MM.1S (cell line): ENCODE results near the gene EFNA2.

Experiments used
- DNase-seq: peaks from one replicate; pipeline ENCODE4 v3.0.0-alpha.2; 2015
- H2AFZ ChIP-seq: fragments of 300-600 bp; sonication (generic); 2 replicates; pipeline ENCODE4 v1.6.0; 2016; ENCODE audit warnings: antibody characterized with exemption, low read length
- H3F3A ChIP-seq: fragments of 300-600 bp; sonication (generic); 2 replicates; pipeline ENCODE4 v1.6.1; 2016; ENCODE audit warnings: mild to moderate bottlenecking, antibody characterized with exemption, low read length, moderate library complexity, mixed read lengths; ENCODE audit not compliant: insufficient read depth
- H3K27ac ChIP-seq: fragments of 300-600 bp; sonication (generic); 2 replicates; pipeline ENCODE4 v1.5.1; 2016; ENCODE audit warnings: mild to moderate bottlenecking, low read length
- H3K27me3 ChIP-seq: fragments of 300-600 bp; sonication (generic); replicated peaks from 2 replicates; pipeline ENCODE4 v1.6.0; 2016; ENCODE audit warnings: low read length; ENCODE audit not compliant: insufficient read depth
- H3K36me3 ChIP-seq: fragments of 300-600 bp; sonication (generic); replicated peaks from 2 replicates; pipeline ENCODE4 v1.6.1; 2016; ENCODE audit warnings: mild to moderate bottlenecking, low read length, mixed read lengths; ENCODE audit not compliant: insufficient read depth
- H3K4me1 ChIP-seq: fragments of 300-600 bp; sonication (generic); 2 replicates; pipeline ENCODE4 v1.6.1; 2016; ENCODE audit warnings: low read length, mixed read lengths
- H3K4me2 ChIP-seq: fragments of 300-600 bp; sonication (generic); 2 replicates; pipeline ENCODE4 v1.6.0; 2016; ENCODE audit warnings: low read depth, low read length
- H3K4me3 ChIP-seq: fragments of 300-600 bp; sonication (generic); 2 replicates; pipeline ENCODE4 v1.5.1; 2016; ENCODE audit warnings: low read length, mixed read lengths
- H3K79me2 ChIP-seq: fragments of 300-600 bp; sonication (generic); 2 replicates; pipeline ENCODE4 v1.6.1; 2016; ENCODE audit warnings: mixed run types, low read length, mixed read lengths
- H3K9ac ChIP-seq: fragments of 300-600 bp; sonication (generic); 2 replicates; pipeline ENCODE4 v1.6.1; 2016; ENCODE audit warnings: low read length, mixed read lengths
- H3K9me2 ChIP-seq: fragments of 300-600 bp; sonication (generic); replicated peaks from 2 replicates; pipeline ENCODE4 v1.6.1; 2016; ENCODE audit warnings: mild to moderate bottlenecking, low read length, mixed read lengths; ENCODE audit not compliant: insufficient read depth
- H3K9me3 ChIP-seq: fragments of 300-600 bp; sonication (generic); replicated peaks from 2 replicates; pipeline ENCODE4 v1.6.1; 2016; ENCODE audit warnings: mild to moderate bottlenecking, low read length, mixed read lengths; ENCODE audit not compliant: insufficient read depth
- H4K20me1 ChIP-seq: fragments of 300-600 bp; sonication (generic); 2 replicates; pipeline ENCODE4 v1.6.1; 2016; ENCODE audit warnings: mild to moderate bottlenecking, low read length, moderate library complexity, mixed read lengths; ENCODE audit not compliant: insufficient read depth
- CTCF ChIP-seq: fragments of 300-600 bp; sonication (generic); IDR thresholded peaks from 2 replicates; pipeline ENCODE4 v1.5.1; 2016; ENCODE audit warnings: antibody characterized with exemption, low read length, mixed read lengths
- EZH2 ChIP-seq: fragments of 300-600 bp; sonication (generic); optimal IDR thresholded peaks from 2 replicates; pipeline ENCODE3; 2017; ENCODE audit warnings: low read depth, mild to moderate bottlenecking, antibody characterized with exemption, low read length, mixed read lengths
- EZH2phosphoT487 ChIP-seq: fragments of 300-600 bp; sonication (generic); IDR thresholded peaks from 2 replicates; pipeline ENCODE4 v1.6.1; 2018; ENCODE audit warnings: antibody characterized with exemption, low read length

The EFNA2 gene

GRCh38 chr19:1296575-1297271, 11.1 kb downstream of the EFNA2 start:
- H2AFZ ChIP-seq = no peak overlapping the region
- no peak overlapping the region for H3K4me2 ChIP-seq
- no peaks in the 10 kb centered on the region for H3K36me3 ChIP-seq
- H3F3A ChIP-seq = no peaks in the 10 kb centered on the region
- no peaks in the 10 kb centered on the region for H3K9me2 ChIP-seq
- no peak overlapping the region for H3K9ac ChIP-seq
- H3K9me3 ChIP-seq = no peaks in the 10 kb centered on the region
- no peaks in the 10 kb centered on the region for H4K20me1 ChIP-seq
- TF ChIP-seq EZH2 (no peak), EZH2phosphoT487 (no peak), CTCF (no peak)
- no peaks in the 10 kb centered on the region for H3K79me2 ChIP-seq
- H3K27me3 ChIP-seq = peaks cover 97% of the 10 kb centered on the region
- H3K27ac ChIP-seq = no peak overlapping the region
- no peak overlapping the region for H3K4me3 ChIP-seq
- no peak for DNase-seq
- H3K4me1 ChIP-seq = no peaks in the 10 kb centered on the region

DNA sequence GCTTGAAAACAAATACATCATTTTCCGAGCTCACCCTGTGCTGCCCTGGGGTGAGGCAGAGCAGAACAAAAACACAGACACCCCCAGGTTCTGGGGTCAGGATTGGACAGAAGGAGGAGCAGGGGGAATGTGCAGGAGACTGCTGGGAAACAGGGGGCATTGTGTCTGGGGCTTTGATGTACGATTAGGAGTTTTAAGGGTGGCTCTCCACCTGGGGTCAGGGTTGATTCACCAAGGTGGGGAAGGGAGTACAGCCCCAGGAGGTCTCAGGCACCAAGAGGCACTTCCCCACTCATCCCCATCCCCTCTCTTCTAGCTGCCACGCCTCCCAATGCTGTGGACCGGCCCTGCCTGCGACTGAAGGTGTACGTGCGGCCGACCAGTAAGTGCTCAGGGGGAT, 12.6 kb downstream of the EFNA2 start:
- no peaks in the 10 kb centered on the region for H3K9me3 ChIP-seq
- H3K4me1 ChIP-seq = no peaks in the 10 kb centered on the region
- no peaks in the 10 kb centered on the region for H4K20me1 ChIP-seq
- DNase-seq = no peak
- no peak overlapping the region for H3K27ac ChIP-seq
- no peaks in the 10 kb centered on the region for H3F3A ChIP-seq
- H3K27me3 ChIP-seq = peaks cover 97% of the 10 kb centered on the region
- H3K9me2 ChIP-seq = no peaks in the 10 kb centered on the region
- H3K4me2 ChIP-seq = no peak overlapping the region
- H2AFZ ChIP-seq = no peak overlapping the region
- no peaks in the 10 kb centered on the region for H3K79me2 ChIP-seq
- no peaks in the 10 kb centered on the region for H3K36me3 ChIP-seq
- H3K9ac ChIP-seq = no peak overlapping the region
- TF ChIP-seq CTCF (no peak), EZH2phosphoT487 (no peak), EZH2 (no peak)
- H3K4me3 ChIP-seq = no peak overlapping the region

DNA sequence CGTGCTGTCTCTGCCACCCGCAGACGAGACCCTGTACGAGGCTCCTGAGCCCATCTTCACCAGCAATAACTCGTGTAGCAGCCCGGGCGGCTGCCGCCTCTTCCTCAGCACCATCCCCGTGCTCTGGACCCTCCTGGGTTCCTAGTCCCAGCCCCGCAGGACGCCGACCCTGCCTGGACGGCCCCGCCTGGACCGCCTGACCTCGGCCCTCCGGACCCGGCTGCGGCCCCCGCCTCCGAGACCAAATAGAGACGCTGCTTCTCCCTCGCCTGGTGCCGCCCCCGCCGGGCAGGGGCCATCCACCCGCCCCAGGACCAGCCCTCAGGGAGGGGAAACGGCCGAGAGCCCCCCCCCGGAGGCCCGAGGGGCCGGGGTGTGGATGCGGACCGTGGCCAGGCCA, 14.1 kb downstream of the EFNA2 start:
- no peak for DNase-seq
- H2AFZ ChIP-seq = no peak overlapping the region
- no peaks in the 10 kb centered on the region for H3K4me1 ChIP-seq
- H3K4me2 ChIP-seq = no peak overlapping the region
- no peak overlapping the region for H3K4me3 ChIP-seq
- TF ChIP-seq CTCF = no peak
- TF ChIP-seq EZH2phosphoT487 = no peak
- TF ChIP-seq EZH2 = peak; percentile 86
- no peaks in the 10 kb centered on the region for H4K20me1 ChIP-seq
- no peaks in the 10 kb centered on the region for H3K36me3 ChIP-seq
- H3K79me2 ChIP-seq = no peaks in the 10 kb centered on the region
- no peaks in the 10 kb centered on the region for H3K9me3 ChIP-seq
- H3K9ac ChIP-seq = no peak overlapping the region
- H3K27ac ChIP-seq = no peak overlapping the region
- H3K27me3 ChIP-seq = peaks cover 97% of the 10 kb centered on the region
- H3F3A ChIP-seq = no peaks in the 10 kb centered on the region
- no peaks in the 10 kb centered on the region for H3K9me2 ChIP-seq
